Smooth muscle cell (in vitro differentiated cells): ENCODE measurements around the gene UTF1. TPM values are rescaled to one million over a fixed set of nuclear protein-coding genes. Genes with fewer than 3 reads are reported as not detected.

Experiments
- DNase-seq: peaks from one replicate; lab custom pipeline; 2025; ENCODE audit not compliant: unreplicated experiment; lab: John Stamatoyannopoulos, UW
- H2AFZ ChIP-seq: fragments of 200-600 bp; sonication (generic); 2 replicates; pipeline ENCODE4 v1.6.0; 2016; ENCODE audit warnings: antibody characterized with exemption, low read depth, mild to moderate bottlenecking
- H3F3A ChIP-seq: fragments of 200-600 bp; sonication (generic); 2 replicates; pipeline ENCODE4 v1.6.0; 2017; ENCODE audit warnings: antibody characterized with exemption, low read depth
- H3K27ac ChIP-seq: fragments of 200-600 bp; sonication (generic); 2 replicates; pipeline ENCODE4 v1.5.1; 2016; ENCODE audit warnings: low read depth, mild to moderate bottlenecking
- H3K27me3 ChIP-seq: fragments of 200-600 bp; sonication (generic); 2 replicates; pipeline ENCODE4 v1.6.1; 2016; ENCODE audit warnings: low read depth, mild to moderate bottlenecking
- H3K36me3 ChIP-seq: fragments of 200-600 bp; sonication (generic); 2 replicates; pipeline ENCODE4 v1.5.1; 2016; ENCODE audit warnings: low read depth
- H3K4me1 ChIP-seq: fragments of 200-600 bp; sonication (generic); 2 replicates; pipeline ENCODE4 v1.5.1; 2016; ENCODE audit warnings: low read depth
- H3K4me2 ChIP-seq: fragments of 200-600 bp; sonication (generic); 2 replicates; pipeline ENCODE4 v1.6.0; 2016; ENCODE audit warnings: mild to moderate bottlenecking
- H3K4me3 ChIP-seq: fragments of 200-600 bp; sonication (generic); 2 replicates; pipeline ENCODE4 v1.5.1; 2016; ENCODE audit warnings: mild to moderate bottlenecking
- H3K79me2 ChIP-seq: fragments of 200-600 bp; sonication (generic); 2 replicates; pipeline ENCODE4 v1.6.0; 2016; ENCODE audit warnings: low read depth, mild to moderate bottlenecking
- H3K9ac ChIP-seq: fragments of 200-600 bp; sonication (generic); 2 replicates; pipeline ENCODE4 v1.6.0; 2016; ENCODE audit warnings: low read depth
- H3K9me3 ChIP-seq: fragments of 200-600 bp; sonication (generic); replicated peaks from 2 replicates; pipeline ENCODE4 v1.5.1; 2016; ENCODE audit warnings: low read depth
- H4K20me1 ChIP-seq: fragments of 200-600 bp; sonication (generic); 2 replicates; pipeline ENCODE4 v1.6.0; 2016; ENCODE audit warnings: low read depth
- CTCF ChIP-seq: fragments of 200-600 bp; sonication (generic); IDR thresholded peaks from 2 replicates; pipeline ENCODE4 v1.5.1; 2017; ENCODE audit warnings: borderline replicate concordance, mild to moderate bottlenecking, antibody characterized with exemption; ENCODE audit not compliant: insufficient read depth, poor library complexity, severe bottlenecking
- WGBS: methylation state at CpG from one replicate; pipeline ENCODE4 v1.1.7; 2016; ENCODE audit warnings: low lambda C conversion rate; 5-methylcytosine and 5-hydroxymethylcytosine counted together
- polyA plus RNA-seq: library from polyadenylated mRNA; unstranded; fragments of >200 nt; fragmentation: Nextera tagmentation; extraction: Ambion mirVana; gene quantifications from 2 replicates; pipeline ENCODE4 v1.2.1, GENCODE V29; 2016
- total RNA-seq: library from RNA; depleted of rRNA; stranded (reverse); fragments of >200 nt; gene quantifications from 2 replicates; pipeline ENCODE4 v1.2.3, GENCODE V29; 2014

Gene UTF1
- total and polyA plus RNA-seq, 2 experiments from 2014 or later: not detected

GRCh38 chr10:133247681-133248333 lies 17.8 kb downstream of the UTF1 start:
- Histone ChIP-seq H3K4me2 (no peak overlapping the region), H3K4me3 (no peak overlapping the region), H2AFZ (no peak overlapping the region), H4K20me1 (no peaks in the 10 kb centered on the region), H3K79me2 (no peaks in the 10 kb centered on the region), H3K36me3 (no peaks in the 10 kb centered on the region), H3K9ac (no peak overlapping the region), H3K9me3 (no peaks in the 10 kb centered on the region), H3K27ac (no peak overlapping the region), H3F3A (no peaks in the 10 kb centered on the region), H3K27me3 (no peaks in the 10 kb centered on the region), H3K4me1 (peaks cover 2% of the 10 kb centered on the region)
- TF ChIP-seq CTCF: no peak
- WGBS: 91% methylated on average over 34 of the region's 36 CpGs
- no peak for DNase-seq

DNA sequence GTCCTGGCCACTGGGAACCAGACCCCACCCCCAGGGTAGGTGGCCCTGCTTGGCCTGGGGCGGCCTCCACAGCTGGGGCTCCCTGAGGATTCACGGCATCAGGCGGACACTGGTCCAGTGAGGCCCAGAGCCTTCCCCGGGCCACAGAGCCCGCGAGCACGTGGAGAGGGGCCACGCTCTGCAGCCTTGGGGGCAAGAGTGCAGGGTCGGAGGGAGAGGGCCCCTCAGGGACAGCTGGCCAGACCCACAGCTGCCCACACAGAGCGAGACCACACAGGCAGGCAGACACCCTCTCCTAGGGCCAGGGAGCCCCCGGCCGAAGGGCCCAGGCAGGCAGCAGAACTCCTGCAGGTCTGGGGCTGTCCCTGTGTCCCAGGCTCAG lies 18.3 kb downstream of the UTF1 start:
- Histone ChIP-seq H3K9me3 (no peaks in the 10 kb centered on the region), H4K20me1 (no peaks in the 10 kb centered on the region)
- 96% methylated on average over 12 of the region's 12 CpGs for WGBS

DNA sequence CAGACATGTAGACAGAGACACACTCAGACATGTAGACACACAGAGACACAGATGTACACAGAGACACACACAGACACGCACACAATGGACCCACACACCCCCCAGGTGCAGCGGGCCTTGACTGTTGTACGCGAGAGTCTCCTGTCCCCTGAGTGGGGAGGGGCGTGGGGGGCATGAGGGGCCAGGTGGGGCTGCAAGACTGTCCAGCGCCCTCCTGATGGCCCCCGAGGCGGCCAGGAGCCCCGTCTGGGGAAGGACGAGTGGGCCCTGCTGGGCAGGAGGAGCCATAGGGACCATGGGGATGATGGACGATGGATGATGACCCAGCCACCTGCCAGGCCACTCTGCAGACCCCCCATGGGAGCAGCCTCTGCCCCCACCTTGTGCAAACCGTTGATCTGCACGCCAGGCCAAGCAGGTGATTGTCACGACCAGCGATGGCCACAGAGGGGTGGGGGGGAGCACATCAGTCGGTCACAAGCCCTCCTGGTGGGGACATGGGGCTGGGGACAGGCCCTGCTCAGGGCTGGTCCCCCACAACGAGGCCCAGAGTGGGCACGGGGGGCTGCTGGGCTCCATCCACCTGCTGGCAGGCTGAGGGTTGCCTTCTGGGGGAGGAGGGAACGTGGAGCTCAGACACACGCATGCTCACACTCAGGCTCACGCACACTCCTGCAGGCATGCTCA lies 19.2 kb downstream of the UTF1 start:
- H3K4me3 ChIP-seq: no peak overlapping the region
- H3K27ac ChIP-seq: no peak overlapping the region
- H3K4me1 ChIP-seq: peaks cover 2% of the 10 kb centered on the region
- H3K27me3 ChIP-seq: no peaks in the 10 kb centered on the region
- H3K9me3 ChIP-seq: no peaks in the 10 kb centered on the region
- H3K36me3 ChIP-seq: no peaks in the 10 kb centered on the region
- TF ChIP-seq CTCF: no peak
- 87% methylated on average over 15 of the region's 21 CpGs for WGBS
- no peak overlapping the region for H2AFZ ChIP-seq
- no peak overlapping the region for H3K9ac ChIP-seq
- H3K4me2 ChIP-seq: no peak overlapping the region
- H3F3A ChIP-seq: no peaks in the 10 kb centered on the region
- H3K79me2 ChIP-seq: no peaks in the 10 kb centered on the region
- no peak for DNase-seq
- H4K20me1 ChIP-seq: no peaks in the 10 kb centered on the region

More for the DNA sequence above, 18.3 kb downstream of the UTF1 start:
- no peak overlapping the region for H3K4me2 ChIP-seq
- H3K9ac ChIP-seq: no peak overlapping the region
- no peak overlapping the region for H3K27ac ChIP-seq
- peaks cover 2% of the 10 kb centered on the region for H3K4me1 ChIP-seq
- no peaks in the 10 kb centered on the region for H3K27me3 ChIP-seq
- no peaks in the 10 kb centered on the region for H3K79me2 ChIP-seq
- no peak overlapping the region for H2AFZ ChIP-seq
- DNase-seq: no peak
- TF ChIP-seq CTCF: no peak
- H3K36me3 ChIP-seq: no peaks in the 10 kb centered on the region
- H3K4me3 ChIP-seq: no peak overlapping the region
- no peaks in the 10 kb centered on the region for H3F3A ChIP-seq
